Measurements from ENCODE around the gene SETD4.

DNA sequence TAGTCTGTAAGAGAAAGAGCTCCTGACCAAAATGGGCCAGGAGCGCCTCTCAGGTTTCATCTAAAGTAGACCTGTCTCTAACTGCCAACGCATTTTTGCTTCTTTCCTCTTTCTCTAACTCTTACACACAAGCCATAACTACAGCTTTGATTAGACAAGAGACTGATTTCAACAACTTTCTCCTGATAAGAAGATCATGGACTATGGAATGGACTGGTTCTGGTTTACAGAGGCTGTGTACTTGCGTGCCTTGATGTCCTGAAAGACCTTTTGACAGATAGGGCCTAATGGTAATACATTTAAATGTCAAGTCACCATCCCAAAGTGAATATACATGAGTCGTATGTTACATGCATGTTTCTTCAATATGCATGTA, 3.7 kb upstream of the SETD4 start:
- TF ChIP-seq EZH2 (IDR thresholded peaks at IDR 0.05; ENCODE audit: insufficient read depth, poor library complexity, severe bottlenecking) = no peak
- TF ChIP-seq EZH2phosphoT487 (IDR thresholded peaks at IDR 0.05; ENCODE audit: insufficient read depth, low read depth) = no peak
